Endodermal cell (in vitro differentiated cells): Measurements from ENCODE around the gene RUVBL2. TPM values are rescaled to one million over a fixed set of nuclear protein-coding genes. Genes with fewer than 3 reads are reported as not detected.

Experiments used
- DNase-seq: peaks from one replicate; pipeline ENCODE4 v3.0.0-alpha.2; 2017
- H3K27ac ChIP-seq: 2 replicates; pipeline ENCODE4 v1.5.1; 2013; ENCODE audit warnings: mild to moderate bottlenecking, low read depth, low read length, moderate library complexity
- H3K27me3 ChIP-seq: 2 replicates; pipeline ENCODE4 v1.6.1; 2013; ENCODE audit warnings: mild to moderate bottlenecking, low read length, moderate library complexity; ENCODE audit not compliant: insufficient read depth, control insufficient read depth, poor library complexity, severe bottlenecking
- H3K36me3 ChIP-seq: 2 replicates; pipeline ENCODE4 v1.7.0; 2013; ENCODE audit warnings: mild to moderate bottlenecking, low read length, moderate library complexity; ENCODE audit not compliant: control insufficient read depth, insufficient read depth
- H3K4me1 ChIP-seq: one replicate; pipeline ENCODE4 v1.7.0; 2013; ENCODE audit warnings: low read length; ENCODE audit not compliant: control insufficient read depth, insufficient read depth
- H3K4me3 ChIP-seq: 2 replicates; pipeline ENCODE4 v1.5.1; 2013; ENCODE audit warnings: mild to moderate bottlenecking, low read length, moderate library complexity
- H3K9ac ChIP-seq: 2 replicates; pipeline ENCODE4 v1.6.1; 2013; ENCODE audit warnings: mild to moderate bottlenecking, low read length, moderate library complexity; ENCODE audit not compliant: poor library complexity, severe bottlenecking; ENCODE audit errors: extremely low read depth
- H3K9me3 ChIP-seq: 2 replicates; pipeline ENCODE4 v1.6.1; 2013; ENCODE audit warnings: mild to moderate bottlenecking, low read length, moderate library complexity; ENCODE audit not compliant: control insufficient read depth
- H3K27ac Mint-ChIP-seq: 2 replicates; pipeline ENCODE4 v1.8.0; 2020; ENCODE audit warnings: mixed read lengths
- H3K27me3 Mint-ChIP-seq: 2 replicates; pipeline ENCODE4 v1.8.0; 2021; ENCODE audit warnings: mild to moderate bottlenecking, mixed read lengths; ENCODE audit not compliant: insufficient read depth
- H3K36me3 Mint-ChIP-seq: 2 replicates; pipeline ENCODE4 v1.8.0; 2020; ENCODE audit warnings: low read depth, mixed read lengths
- H3K4me1 Mint-ChIP-seq: 2 replicates; pipeline ENCODE4 v1.8.0; 2020; ENCODE audit warnings: mixed read lengths
- H3K4me3 Mint-ChIP-seq: 2 replicates; pipeline ENCODE4 v1.8.0; 2020; ENCODE audit warnings: mild to moderate bottlenecking, moderate library complexity, mixed read lengths
- H3K9me3 Mint-ChIP-seq: 2 replicates; pipeline ENCODE4 v1.8.0; 2020; ENCODE audit warnings: mild to moderate bottlenecking, mixed read lengths
- WGBS, 2 experiments: methylation state at CpG; one replicate each; pipeline versions ENCODE4 v1.1.5 to v1.1.7; 2013; ENCODE audit warnings: missing lambda C conversion rate in 2 of 2, mixed read lengths in 1 of 2; ENCODE audit not compliant: insufficient coverage in 1 of 2, insufficient read length in 1 of 2; 5-methylcytosine and 5-hydroxymethylcytosine counted together
- total RNA-seq, 2 donors: library from RNA; stranded (reverse); fragmentation: NEBNext Ultra II Directional in 1 of 2; extraction: Animal tissue kit (Norgen Biotek cat#: 25700) in 1 of 2; gene quantifications; 2 replicates in 1 of 2; 3 replicates in 1 of 2; pipeline ENCODE4 v1.2.1, GENCODE V29; 2021
- TF ChIP-seq, protein P1 (sequence below): fragments of 200-600 bp; sonication (generic); conservative IDR thresholded peaks from 2 replicates; pipeline ENCODE4 v1.5.0; 2021; ENCODE audit warnings: antibody characterized with exemption, mild to moderate bottlenecking

The RUVBL2 gene
- total RNA-seq, 2 donors from 2014 or later, result 101 to 112 TPM

DNA sequence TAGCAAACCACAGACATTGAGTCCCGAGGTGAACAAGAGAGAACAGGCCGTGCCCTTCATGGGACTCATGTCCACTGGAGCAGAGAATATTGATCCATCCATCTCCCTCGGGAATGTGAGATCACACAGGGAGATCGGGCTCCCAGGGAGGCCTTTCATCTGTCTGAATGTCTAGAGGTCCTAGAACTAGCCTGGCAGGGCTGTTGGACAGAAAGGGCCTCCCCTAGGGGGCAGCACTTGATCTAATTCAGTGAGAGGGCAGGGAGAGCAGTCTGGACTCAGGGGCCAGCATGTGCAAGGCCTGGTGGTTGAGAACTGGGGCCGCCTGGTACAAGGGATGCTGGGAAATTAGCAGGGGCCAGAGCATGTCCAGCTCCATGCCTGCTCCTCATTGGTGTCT is 4.3 kb downstream of the RUVBL2 start:
- Histone ChIP-seq H3K9ac (no peak overlapping the region), H3K27me3 (no peaks in the 10 kb centered on the region), H3K9me3 (no peaks in the 10 kb centered on the region), H3K36me3 (peaks cover 21% of the 10 kb centered on the region), H3K27ac (no peak overlapping the region), H3K4me1 (peaks cover 4% of the 10 kb centered on the region), H3K4me3 (no peak overlapping the region)
- peaks cover 16% of the 10 kb centered on the region for H3K36me3 Mint-ChIP-seq
- DNase-seq, result peak; percentile 93
- no peaks in the 10 kb centered on the region for H3K27me3 Mint-ChIP-seq
- H3K4me1 Mint-ChIP-seq, result peaks cover 16% of the 10 kb centered on the region
- H3K9me3 Mint-ChIP-seq, result no peaks in the 10 kb centered on the region
- no peak overlapping the region for H3K4me3 Mint-ChIP-seq
- TF ChIP-seq, protein P1, sequence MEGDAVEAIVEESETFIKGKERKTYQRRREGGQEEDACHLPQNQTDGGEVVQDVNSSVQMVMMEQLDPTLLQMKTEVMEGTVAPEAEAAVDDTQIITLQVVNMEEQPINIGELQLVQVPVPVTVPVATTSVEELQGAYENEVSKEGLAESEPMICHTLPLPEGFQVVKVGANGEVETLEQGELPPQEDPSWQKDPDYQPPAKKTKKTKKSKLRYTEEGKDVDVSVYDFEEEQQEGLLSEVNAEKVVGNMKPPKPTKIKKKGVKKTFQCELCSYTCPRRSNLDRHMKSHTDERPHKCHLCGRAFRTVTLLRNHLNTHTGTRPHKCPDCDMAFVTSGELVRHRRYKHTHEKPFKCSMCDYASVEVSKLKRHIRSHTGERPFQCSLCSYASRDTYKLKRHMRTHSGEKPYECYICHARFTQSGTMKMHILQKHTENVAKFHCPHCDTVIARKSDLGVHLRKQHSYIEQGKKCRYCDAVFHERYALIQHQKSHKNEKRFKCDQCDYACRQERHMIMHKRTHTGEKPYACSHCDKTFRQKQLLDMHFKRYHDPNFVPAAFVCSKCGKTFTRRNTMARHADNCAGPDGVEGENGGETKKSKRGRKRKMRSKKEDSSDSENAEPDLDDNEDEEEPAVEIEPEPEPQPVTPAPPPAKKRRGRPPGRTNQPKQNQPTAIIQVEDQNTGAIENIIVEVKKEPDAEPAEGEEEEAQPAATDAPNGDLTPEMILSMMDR, result peak; percentile 77
- 89 to 91% methylated on average over 4 to 5 of the region's 5 CpGs for WGBS, 2 experiments
- no peak overlapping the region for H3K27ac Mint-ChIP-seq

DNA sequence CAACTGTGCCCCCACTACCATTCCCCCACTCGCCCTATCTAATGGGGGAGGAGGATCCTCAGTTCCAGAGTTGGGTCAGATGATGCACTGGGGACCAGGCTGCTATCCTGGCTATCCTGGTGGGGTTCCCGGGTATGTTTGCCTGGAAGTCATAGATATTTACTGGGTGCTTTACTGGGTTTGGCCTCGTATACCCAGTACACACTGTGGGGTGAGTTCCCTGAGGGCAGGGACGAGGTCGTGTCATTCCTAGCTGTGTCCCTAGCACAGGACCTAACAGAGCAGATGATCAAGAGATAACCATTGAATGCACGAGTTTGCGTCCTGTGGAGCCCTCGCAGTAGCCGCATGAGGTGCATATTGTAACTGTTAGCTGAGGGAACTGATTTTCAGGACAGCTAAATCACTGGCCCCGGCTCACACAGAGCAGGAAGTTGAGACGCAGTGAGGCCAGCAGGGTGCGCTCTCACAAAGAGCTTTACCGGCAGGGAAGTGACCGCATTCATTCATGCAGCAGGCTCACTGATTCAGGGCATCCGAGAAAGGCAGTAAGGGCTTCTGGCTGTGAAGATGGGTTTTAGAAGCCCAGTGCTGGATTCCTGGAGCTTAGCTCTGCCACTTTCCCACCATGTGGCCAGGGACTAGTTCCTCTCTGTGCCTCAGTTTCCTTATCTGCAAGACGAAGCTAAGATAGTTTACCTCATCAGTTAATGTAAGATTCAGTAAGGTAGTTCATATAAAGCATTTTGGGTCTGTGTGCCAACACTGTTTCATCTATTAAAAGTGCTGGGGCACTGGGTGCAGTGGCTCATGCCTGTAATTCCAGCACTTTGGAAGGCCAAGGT is 6.0 kb downstream of the RUVBL2 start:
- H3K4me3 Mint-ChIP-seq, result no peak overlapping the region

DNA sequence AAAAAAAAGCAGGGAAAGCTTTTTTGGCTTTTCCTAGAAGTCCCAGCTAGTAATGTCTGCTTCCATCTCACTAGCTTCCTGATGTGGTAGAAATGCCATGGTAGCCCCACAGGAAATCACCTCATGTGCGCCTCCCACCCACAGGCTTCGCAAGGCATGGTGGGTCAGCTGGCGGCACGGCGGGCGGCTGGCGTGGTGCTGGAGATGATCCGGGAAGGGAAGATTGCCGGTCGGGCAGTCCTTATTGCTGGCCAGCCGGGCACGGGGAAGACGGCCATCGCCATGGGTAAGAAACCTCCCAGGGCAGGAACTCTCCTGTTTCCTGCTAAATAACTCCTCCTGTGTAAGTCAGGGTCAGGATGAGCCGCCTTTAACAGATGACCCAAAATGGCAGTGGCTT is 10.4 kb downstream of the RUVBL2 start:
- TF ChIP-seq, protein P1, result no peak
- H3K9me3 Mint-ChIP-seq, result no peaks in the 10 kb centered on the region
- Histone ChIP-seq H3K36me3 (peaks cover 53% of the 10 kb centered on the region), H3K9ac (no peak overlapping the region), H3K9me3 (no peaks in the 10 kb centered on the region), H3K27me3 (no peaks in the 10 kb centered on the region), H3K4me3 (no peak overlapping the region), H3K4me1 (no peaks in the 10 kb centered on the region), H3K27ac (no peak overlapping the region)
- H3K27ac Mint-ChIP-seq, result no peak overlapping the region
- peaks cover 4% of the 10 kb centered on the region for H3K4me1 Mint-ChIP-seq
- peaks cover 30% of the 10 kb centered on the region for H3K36me3 Mint-ChIP-seq
- no peak overlapping the region for H3K4me3 Mint-ChIP-seq
- H3K27me3 Mint-ChIP-seq, result no peaks in the 10 kb centered on the region
- WGBS, 2 experiments, result 95 to 96% methylated on average over 15 of the region's 15 CpGs
- no peak for DNase-seq

More for the DNA sequence above, 6.0 kb downstream of the RUVBL2 start:
- 54 to 60% methylated on average over 13 to 16 of the region's 16 CpGs for WGBS, 2 experiments
- no peaks in the 10 kb centered on the region for H3K27me3 Mint-ChIP-seq
- Histone ChIP-seq H3K27ac (no peak overlapping the region), H3K36me3 (peaks cover 39% of the 10 kb centered on the region), H3K4me3 (no peak overlapping the region), H3K9me3 (no peaks in the 10 kb centered on the region), H3K4me1 (no peaks in the 10 kb centered on the region), H3K27me3 (no peaks in the 10 kb centered on the region), H3K9ac (no peak overlapping the region)
- TF ChIP-seq, protein P1, result peak; percentile 91
- H3K36me3 Mint-ChIP-seq, result peaks cover 23% of the 10 kb centered on the region
- H3K9me3 Mint-ChIP-seq, result no peaks in the 10 kb centered on the region
- DNase-seq, result peak; percentile 95
- H3K4me1 Mint-ChIP-seq, result peaks cover 10% of the 10 kb centered on the region
- H3K27ac Mint-ChIP-seq, result peak overlapping the region; percentile 83
